HTR-8/SVneo (cell line): ENCODE measurements around the gene PYGM.

Source experiments
- DNase-seq: peaks from one replicate; pipeline ENCODE4 v3.0.0; 2011; ENCODE audit warnings: low spot score, mixed read lengths; ENCODE audit not compliant: insufficient read length
- FAIRE-seq: peaks from 2 replicates; lab custom pipeline; 2011; peaks lifted over from hg19 to GRCh38; lab: Jason Lieb, UNC

PYGM gene

DNA sequence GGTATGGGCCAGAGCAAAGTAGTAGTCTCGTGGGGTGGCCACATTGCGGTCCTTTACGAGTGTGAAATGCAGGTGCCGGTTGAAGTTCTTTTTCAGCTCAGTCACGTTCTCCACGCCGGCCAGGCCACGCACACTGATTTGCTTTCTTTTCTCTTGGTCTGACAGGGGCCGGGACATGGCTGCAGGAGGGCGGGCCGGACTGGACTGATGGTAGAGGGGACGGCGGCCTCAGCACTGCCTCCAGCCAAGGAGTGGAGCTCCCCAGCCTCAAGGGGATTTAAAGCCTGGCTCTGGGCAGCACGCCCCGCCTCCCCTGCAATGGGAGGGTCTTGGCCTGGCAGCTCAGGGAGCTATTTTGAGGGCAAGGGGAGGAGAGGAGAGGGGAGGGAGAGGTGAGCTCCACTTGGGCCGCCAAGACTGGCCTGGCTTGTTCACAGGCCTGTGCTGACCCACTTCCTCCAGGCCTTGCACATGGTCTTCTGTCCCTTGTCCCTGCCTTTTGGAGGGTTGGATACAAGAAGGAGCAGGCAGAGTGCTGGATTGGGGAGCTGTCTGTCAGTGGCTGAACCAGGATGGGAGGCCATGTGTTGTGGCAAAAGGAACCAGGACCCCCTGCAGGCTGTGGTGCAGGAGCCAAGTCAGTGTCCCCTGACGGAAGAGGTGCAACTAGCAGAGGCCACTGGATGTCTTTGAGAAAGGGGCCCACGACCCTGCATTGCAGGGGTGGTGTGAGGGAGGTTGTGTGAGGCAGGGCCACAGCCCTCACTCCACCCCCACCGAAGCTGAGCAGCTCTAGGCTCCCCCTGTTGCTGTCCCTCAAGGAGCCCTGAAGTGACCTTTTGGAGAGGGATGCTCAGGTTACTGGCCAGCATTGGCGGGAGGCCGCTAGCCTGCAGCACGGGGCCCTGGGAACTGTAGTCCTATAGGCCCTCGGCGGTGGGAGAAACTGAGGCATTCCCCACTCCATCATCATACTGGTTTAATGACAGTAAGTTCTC, at the start of gene PYGM:
Gene PYGM, minus strand, starts transcription at position 253 of the 998 bp plus-strand sequence. Its CDS starts 76 bp downstream, at position 177.
- FAIRE-seq (no peak), DNase-seq (no peak)

DNA sequence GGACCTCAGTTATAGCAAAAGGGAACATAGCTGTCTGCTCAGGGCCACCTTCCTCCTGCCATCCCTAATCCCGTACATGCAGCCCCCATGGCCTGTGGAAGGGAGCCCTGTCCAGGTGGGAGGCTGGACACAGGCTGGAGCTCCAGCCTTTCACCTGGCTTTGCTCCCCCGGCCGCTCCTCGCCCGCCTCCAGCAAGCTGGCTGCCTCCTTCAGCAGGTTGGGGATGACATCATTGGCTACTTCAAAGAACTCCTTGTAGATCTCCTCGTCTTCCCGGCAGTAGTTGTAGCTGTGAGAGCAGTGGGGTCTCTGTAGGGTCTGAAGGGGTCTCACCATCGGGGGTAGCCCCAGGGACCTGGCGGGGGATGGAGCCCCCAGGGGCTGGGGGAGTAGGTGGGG, 45.7 kb upstream of the PYGM start:
- FAIRE-seq (no peak), DNase-seq (no peak)

DNA sequence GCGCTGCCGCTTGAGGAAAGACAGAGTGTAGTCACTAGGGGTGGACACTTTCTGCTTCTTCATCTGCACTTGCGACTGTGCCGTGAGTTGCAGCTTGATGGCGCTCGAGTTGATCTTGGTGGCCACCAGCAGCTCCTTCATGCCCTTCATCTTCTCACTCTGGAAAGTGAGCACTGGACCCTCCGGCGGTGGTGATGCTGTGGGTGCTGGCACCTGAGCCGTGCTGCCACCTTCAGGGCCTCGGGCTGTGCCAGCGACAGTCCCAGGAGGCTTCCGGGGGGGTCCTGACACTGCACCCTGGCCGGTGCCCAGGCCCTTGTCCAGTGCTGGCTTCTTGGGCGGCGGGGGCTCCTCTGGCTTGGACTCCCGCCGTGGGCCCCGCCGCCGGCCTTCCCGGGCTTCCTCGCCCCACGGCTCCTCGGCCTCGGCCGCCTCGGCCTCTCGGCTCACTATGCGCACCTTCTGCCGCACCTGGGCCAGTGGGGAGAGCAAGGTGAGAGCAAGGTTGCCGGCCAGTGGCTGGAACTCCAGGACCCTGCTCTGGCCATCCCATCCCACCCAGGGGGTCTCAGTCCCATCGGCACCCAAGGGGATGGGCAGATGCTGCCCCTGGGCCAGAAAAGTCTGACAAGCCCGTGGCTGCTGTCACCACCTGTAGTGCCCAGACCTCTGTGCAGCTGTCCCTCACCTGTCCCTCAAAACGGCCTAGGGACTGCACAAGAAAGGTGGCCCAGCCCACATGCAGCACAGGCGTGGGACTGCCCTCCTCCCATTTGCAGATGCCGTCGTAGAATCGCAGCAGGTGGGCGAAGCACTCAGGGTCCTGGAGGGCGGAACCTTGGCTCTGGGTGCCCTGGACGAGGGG, 44.8 kb upstream of the PYGM start:
- no peak for FAIRE-seq

GRCh38 chr11:64803846-64804345, 44.1 kb upstream of the PYGM start:
- DNase-seq (no peak), FAIRE-seq (no peak)

More for the DNA sequence above, 44.8 kb upstream of the PYGM start:
- no peak for DNase-seq

- DNase-seq (peak; percentile 87), FAIRE-seq (no peak)
Measured at GRCh38 chr11:64803158-64803845, 43.5 kb upstream of the PYGM start, which contains the start of gene MAP4K2. MAP4K2 (minus strand) TSS chr11:64803214; CDS start chr11:64803149, 65 bp downstream.

- peak; percentile 36 for DNase-seq
- FAIRE-seq, result peak; percentile 28
Measured at GRCh38 chr11:64802370-64803157, 42.8 kb upstream of the PYGM start.

DNA sequence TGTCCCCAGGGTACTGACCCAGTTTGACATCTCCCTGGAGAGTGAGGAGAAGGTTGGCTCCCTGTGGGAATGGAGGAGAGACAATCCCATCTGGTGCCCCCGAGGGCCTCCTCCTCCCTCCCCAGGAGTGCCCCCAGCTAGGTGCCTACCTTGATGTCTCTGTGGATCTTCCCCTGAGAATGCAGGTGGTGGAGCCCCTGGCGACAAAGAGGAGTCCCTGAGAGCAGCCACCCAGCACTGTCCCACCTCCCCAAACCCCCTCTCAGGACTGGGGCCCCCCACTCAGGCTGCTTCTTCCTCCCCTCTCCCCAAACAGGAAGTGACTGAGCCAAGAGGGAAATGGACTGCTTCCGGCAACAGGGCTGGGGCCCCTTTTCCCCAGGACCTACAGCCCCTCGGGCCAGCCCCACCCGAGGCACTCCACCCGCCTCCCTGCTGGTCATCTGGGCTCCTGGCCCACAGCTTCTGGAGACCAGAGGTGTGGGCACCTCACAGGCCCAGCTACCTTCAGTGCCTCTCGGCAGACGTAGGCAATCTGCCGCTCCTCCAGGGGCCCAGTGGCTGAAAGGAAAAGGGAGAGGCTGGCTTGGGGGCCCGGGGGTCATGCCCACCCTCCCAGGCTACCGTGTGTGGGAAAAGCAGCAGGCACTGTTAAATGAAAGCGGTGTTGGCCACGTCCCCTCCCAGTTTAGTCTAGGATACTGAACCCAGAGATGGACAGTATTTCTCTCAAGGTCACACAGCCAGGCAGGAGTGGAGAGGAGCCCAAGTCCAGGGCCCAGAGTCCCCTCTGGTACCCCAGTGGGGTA, 42.0 kb upstream of the PYGM start:
- FAIRE-seq, result no peak

GRCh38 chr11:64801158-64801464, 41.3 kb upstream of the PYGM start:
- DNase-seq, result no peak
- no peak for FAIRE-seq

More for the DNA sequence above, 42.0 kb upstream of the PYGM start:
- no peak for DNase-seq

DNA sequence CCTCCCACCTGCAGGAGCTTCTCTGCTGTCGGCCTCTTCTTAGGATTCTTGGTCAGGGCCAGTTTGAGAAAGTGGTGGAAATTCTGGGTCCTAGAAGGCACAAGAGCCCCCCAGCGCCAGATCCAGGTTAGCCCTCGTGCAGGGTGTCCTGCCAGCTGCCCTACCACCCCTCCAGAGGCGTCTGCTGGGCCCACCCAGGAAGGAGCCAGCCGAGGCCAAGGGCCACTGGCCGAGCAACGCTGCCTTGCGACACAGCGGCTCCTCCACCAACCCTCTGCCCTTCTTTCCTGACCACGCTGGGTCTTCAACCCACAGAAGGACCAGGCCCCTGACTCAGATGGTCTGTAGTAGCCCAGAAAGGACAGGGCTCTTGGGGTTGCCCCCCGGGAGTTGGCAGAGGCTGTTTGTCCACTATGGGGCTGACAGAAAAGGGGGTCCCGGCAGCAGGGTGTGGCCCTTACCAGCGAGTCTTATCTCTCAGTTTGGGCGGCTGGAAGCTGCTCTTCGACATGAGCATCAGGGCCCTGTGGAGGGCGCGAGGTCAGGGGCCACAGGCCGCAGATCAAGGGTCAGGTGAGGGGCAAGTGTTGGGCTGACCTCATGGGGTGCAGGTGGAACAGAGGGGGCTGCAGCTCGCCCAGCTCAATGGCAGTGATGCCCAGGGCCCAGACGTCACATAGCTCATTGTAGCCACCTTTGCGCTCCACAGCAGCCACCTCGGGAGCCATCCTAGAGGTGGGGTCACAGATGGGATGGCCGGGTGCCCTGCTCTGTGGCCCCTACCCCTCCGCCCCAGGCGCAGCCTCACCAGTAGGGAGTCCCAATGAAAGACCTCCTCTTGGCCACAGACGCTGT, 40.8 kb upstream of the PYGM start:
- DNase-seq (no peak), FAIRE-seq (no peak)

- no peak for DNase-seq
- FAIRE-seq, result no peak
Measured at GRCh38 chr11:64799623-64800302, 40.0 kb upstream of the PYGM start.

- FAIRE-seq, result no peak
- DNase-seq, result no peak
Measured at GRCh38 chr11:64799256-64799622, 39.5 kb upstream of the PYGM start.

GRCh38 chr11:64796757-64797541, 37.2 kb upstream of the PYGM start:
- FAIRE-seq (no peak), DNase-seq (no peak)

DNA sequence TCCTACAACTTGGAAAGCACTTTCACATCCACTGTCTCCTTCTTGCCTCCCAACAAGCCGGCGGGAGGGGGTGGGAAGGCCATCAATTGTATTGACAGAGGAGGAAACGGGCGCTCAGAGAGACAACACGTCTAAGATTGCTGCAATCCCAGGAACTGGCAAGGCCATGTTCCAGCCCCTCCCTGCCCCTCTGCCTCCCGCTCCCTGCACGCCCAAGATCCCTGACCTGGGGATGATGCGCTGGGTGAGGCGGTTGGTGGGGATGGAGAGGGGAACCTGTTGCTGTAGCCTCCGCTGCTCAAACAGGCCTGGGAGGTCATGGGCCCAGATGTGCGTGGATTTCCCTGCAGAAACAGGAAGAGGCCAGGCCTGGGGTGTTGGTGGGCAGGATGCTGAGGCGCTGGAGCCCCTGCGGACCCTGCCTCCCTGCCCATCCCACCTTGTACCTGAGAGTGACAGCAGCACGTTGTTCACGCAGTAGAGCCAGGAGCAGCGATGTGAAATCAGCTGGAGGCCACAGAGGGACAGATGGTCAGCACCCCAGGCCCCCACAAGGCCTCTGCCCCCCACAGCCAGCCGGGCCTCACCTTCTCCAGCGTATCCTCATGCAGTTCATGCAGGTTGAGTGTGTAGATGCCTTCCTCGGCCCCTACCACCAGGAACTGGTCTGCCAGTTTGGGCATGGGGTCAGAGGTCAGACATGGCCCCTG, 36.4 kb upstream of the PYGM start:
- FAIRE-seq (no peak), DNase-seq (no peak)

GRCh38 chr11:64794526-64794925, 34.8 kb upstream of the PYGM start:
- DNase-seq (no peak), FAIRE-seq (no peak)

- FAIRE-seq (no peak), DNase-seq (no peak)
Measured at GRCh38 chr11:64793271-64794160, 33.7 kb upstream of the PYGM start.
